ENCODE results near the gene DDHD1. TPM values are rescaled to one million over a fixed set of nuclear protein-coding genes. Genes with fewer than 3 reads are reported as not detected.

DDHD1 gene
- polyA plus RNA-seq, 1 of the 3 experiments (the other 2 are of a cell fraction), result 1.9 TPM

GRCh38 chr14:52995998-52996397 is 157.1 kb downstream of the DDHD1 start:
- Histone ChIP-seq H3K9me3 (no peaks in the 10 kb centered on the region), H3K27ac (ENCODE audit: low read depth in 2 of 2, low read length in 1 of 2) (no peak overlapping the region), H3K27me3 (ENCODE audit: insufficient read depth) (no peaks in the 10 kb centered on the region), H3K4me1 (ENCODE audit: control insufficient read depth in 1 of 2, insufficient read depth in 2 of 2, low read depth in 1 of 2, low read length in 1 of 2) (no peaks in the 10 kb centered on the region), H3F3A (replicated peaks; ENCODE audit: insufficient read depth) (no peaks in the 10 kb centered on the region), H3K79me2 (ENCODE audit: insufficient read depth) (no peaks in the 10 kb centered on the region), H3K4me2 (no peak overlapping the region), H3K36me3 (replicated peaks in 1 of 2; ENCODE audit: control insufficient read depth in 1 of 2, insufficient read depth in 2 of 2, low read length in 1 of 2) (no peaks in the 10 kb centered on the region), H4K20me1 (ENCODE audit: insufficient read depth) (no peaks in the 10 kb centered on the region), H2AFZ (ENCODE audit: low read depth) (no peak overlapping the region), H3K9ac (no peak overlapping the region), H3K4me3 (ENCODE audit: low read depth in 2 of 2, low read length in 1 of 2) (no peak overlapping the region), H3K9me2 (no peaks in the 10 kb centered on the region)
- 13% methylated on average over 1 of the region's 1 CpG for whole genome bisulfite sequencing (ENCODE audit: low lambda C conversion rate)
- CTCF ChIA-PET, result no interaction called here
- POLR2A ChIA-PET, result no interaction called here
- TF ChIP-seq MEF2A (IDR thresholded peaks at IDR 0.05; ENCODE audit: borderline replicate concordance, low read depth) (no peak), IRF3 (IDR thresholded peaks at IDR 0.05; ENCODE audit: low read depth, low read length) (no peak), EP300 (IDR thresholded peaks at IDR 0.05; ENCODE audit: borderline replicate concordance in 1 of 2, low read depth in 1 of 2, low read length in 1 of 2) (no peak), RCOR1 (IDR thresholded peaks at IDR 0.05; ENCODE audit: low read length) (no peak), PBX3 (IDR thresholded peaks at IDR 0.05) (no peak), TCF12 (IDR thresholded peaks at IDR 0.05) (no peak), SIN3A (IDR thresholded peaks at IDR 0.05; ENCODE audit: borderline replicate concordance, low read depth, low read length) (no peak), CHD2 (IDR thresholded peaks at IDR 0.05; ENCODE audit: low read length, partially characterized antibody) (no peak), GABPA (IDR thresholded peaks at IDR 0.05; ENCODE audit: low read depth) (no peak), RFX5 (IDR thresholded peaks at IDR 0.05; ENCODE audit: low read length) (no peak), MAX (IDR thresholded peaks at IDR 0.05; ENCODE audit: low read depth) (no peak), NFIC (IDR thresholded peaks at IDR 0.05; ENCODE audit: borderline replicate concordance) (no peak), YY1 (IDR thresholded peaks at IDR 0.05; ENCODE audit: low read depth) (no peak), NRF1 (IDR thresholded peaks at IDR 0.05; ENCODE audit: low read depth, low read length) (no peak), MXI1 (IDR thresholded peaks at IDR 0.05; ENCODE audit: low read depth, low read length) (no peak), FOXJ3 (CRISPR knock-in tag; IDR thresholded peaks at IDR 0.05) (no peak), SMC3 (IDR thresholded peaks at IDR 0.05; ENCODE audit: low read depth, low read length) (no peak), JUND (IDR thresholded peaks at IDR 0.05) (no peak), POLR2AphosphoS5 (IDR thresholded peaks at IDR 0.05; ENCODE audit: low read depth, low read length) (no peak), USF2 (IDR thresholded peaks at IDR 0.05; ENCODE audit: borderline replicate concordance, low read depth, low read length) (no peak)
- DNase-seq, result no peak

Data from SK-N-SH (cell line).